A549 (cell line): ENCODE data around the gene COL16A1. TPM values are rescaled to one million over a fixed set of nuclear protein-coding genes. Genes with fewer than 3 reads are reported as not detected.

Source experiments
- ATAC-seq, 2 experiments: fragments of 200-7000 bp in 1 of 2; fragments of >200 bp in 1 of 2; cut with Nextera tagmentation in 1 of 2; cut with Tn5 transposase in 1 of 2; 3 replicates each; pipeline versions ENCODE4 v1.8.0 to v1.9.1; 2018 to 2020; ENCODE audit warnings: mild to moderate bottlenecking in 1 of 2, moderate library complexity in 1 of 2
- CTCF ChIA-PET: fragments of 300-600 bp; sonication (Branson Sonifier 250); formaldehyde crosslinking; extraction: SDS; loops from one replicate; lab custom pipeline; 2021; ENCODE audit warnings: antibody characterized with exemption, inconsistent platforms; lab: Yijun Ruan, JAX
- POLR2A ChIA-PET: fragments of 350-600 bp; formaldehyde crosslinking; extraction: SDS; loops from one replicate; lab custom pipeline; 2021; ENCODE audit warnings: antibody characterized with exemption, inconsistent platforms; lab: Yijun Ruan, JAX
- DNase-seq, 2 experiments: peaks; one replicate each; pipeline versions ENCODE4 v3.0.0 to v3.0.0-alpha.2; 2011 to 2016; ENCODE audit warnings: low read depth in 1 of 2, low spot score in 1 of 2
- FAIRE-seq: peaks from 2 replicates; lab custom pipeline; 2011; peaks lifted over from hg19 to GRCh38; lab: Jason Lieb, UNC
- H3K27ac ChIP-seq, 2 experiments: fragments of >200 bp; sonication (Bioruptor Twin); formaldehyde crosslinking; 3 replicates each; pipeline ENCODE4 v1.5.1; 2016 to 2017
- H3K4me1 ChIP-seq: fragments of >200 bp; sonication (Bioruptor Twin); formaldehyde crosslinking; 3 replicates; pipeline ENCODE4 v1.6.1; 2016
- H3K4me2 ChIP-seq: fragments of >200 bp; sonication (Bioruptor Twin); formaldehyde crosslinking; 3 replicates; pipeline ENCODE4 v1.6.1; 2016
- H3K4me3 ChIP-seq: fragments of >200 bp; sonication (Bioruptor Twin); formaldehyde crosslinking; 3 replicates; pipeline ENCODE4 v1.5.1; 2016
- H3K9me3 ChIP-seq: fragments of >200 bp; sonication (Bioruptor Twin); formaldehyde crosslinking; 3 replicates; pipeline ENCODE4 v1.6.1; 2016
- CHD2 ChIP-seq: fragments of 150-350 bp; IDR thresholded peaks from 2 replicates; pipeline ENCODE4 v1.6.1; 2014; ENCODE audit warnings: low read length; ENCODE audit not compliant: partially characterized antibody
- EHF ChIP-seq: fragments of 250-450 bp; sonication (Bioruptor Pico); IDR thresholded peaks from 2 replicates; pipeline ENCODE4 v1.5.0; 2020; ENCODE audit warnings: mild to moderate bottlenecking
- ESRRA ChIP-seq: fragments of 150-350 bp; IDR thresholded peaks from 2 replicates; pipeline ENCODE4 v1.6.1; 2014; ENCODE audit warnings: mild to moderate bottlenecking, low read length, borderline replicate concordance
- FOSL2 ChIP-seq, 2 experiments: fragments of 450-650 bp in 1 of 2; fragments of >200 bp in 1 of 2; sonication (Bioruptor Twin) in 1 of 2; formaldehyde crosslinking; IDR thresholded peaks; 2 replicates each; pipeline versions ENCODE4 v1.5.0 to v1.6.1; 2016 to 2020; ENCODE audit warnings: mild to moderate bottlenecking in 1 of 2, moderate library complexity in 1 of 2
- POLR2AphosphoS2 ChIP-seq: conservative IDR thresholded peaks from 2 replicates; pipeline ENCODE4 v1.6.1; 2012; ENCODE audit warnings: low read length, improper control_type of control experiment, inconsistent platforms
- RFX5 ChIP-seq: fragments of 450-650 bp; IDR thresholded peaks from 2 replicates; pipeline ENCODE4 v1.7.1; 2014; ENCODE audit warnings: antibody characterized with exemption, mild to moderate bottlenecking, moderate library complexity
- ZC3H11A ChIP-seq: fragments of 450-650 bp; IDR thresholded peaks from 2 replicates; pipeline ENCODE4 v1.6.1; 2014; ENCODE audit warnings: antibody characterized with exemption, mild to moderate bottlenecking
- WGBS: methylation state at CpG from one replicate; pipeline ENCODE4 v1.1.6; 2017; ENCODE audit errors: missing lambda C conversion rate; 5-methylcytosine and 5-hydroxymethylcytosine counted together
- polyA plus RNA-seq, 4 experiments: library from polyadenylated mRNA; depleted of rRNA in 3 of 4; stranded (reverse); fragments of >200 nt; fragmentation: RNase III in 1 of 4; extraction: RNeasy Plus Mini Kit Qiagen cat#74134 plus additional on column Dnase treatment in 1 of 4; gene quantifications; 2 replicates in 3 of 4; 3 replicates in 1 of 4; pipeline ENCODE4 v1.2.3, GENCODE V29; 2011 to 2017
- TF ChIP-seq, protein P1 (sequence below): fragments of >200 bp; sonication (Bioruptor Twin); formaldehyde crosslinking; IDR thresholded peaks from 3 replicates; pipeline ENCODE4 v1.6.1; 2016
- TF ChIP-seq, protein P2 (sequence below): fragments of 250-450 bp; sonication (Bioruptor Pico); IDR thresholded peaks from 2 replicates; pipeline ENCODE4 v1.5.0; 2020; ENCODE audit warnings: low read depth, mild to moderate bottlenecking, moderate library complexity
- TF ChIP-seq, protein P3 (sequence below): IDR thresholded peaks from 2 replicates; pipeline ENCODE4 v1.6.1; 2012; ENCODE audit warnings: low read depth, borderline replicate concordance
- TF ChIP-seq, protein P4 (sequence below): fragments of 450-650 bp; IDR thresholded peaks from 2 replicates; pipeline ENCODE4 v1.6.1; 2014; ENCODE audit warnings: antibody characterized with exemption
- TF ChIP-seq, protein P5 (sequence below): IDR thresholded peaks from 2 replicates; pipeline ENCODE4 v1.6.1; 2012
- TF ChIP-seq, protein P6 (sequence below): fragments of 200-600 bp; sonication (generic); IDR thresholded peaks from 2 replicates; pipeline ENCODE4 v1.6.1; 2016; ENCODE audit warnings: antibody characterized with exemption, mild to moderate bottlenecking, moderate library complexity

COL16A1 gene
- polyA plus RNA-seq, 2 of the 4 experiments (the other 2 are of a cell fraction), result 1.4 to 8.1 TPM

DNA sequence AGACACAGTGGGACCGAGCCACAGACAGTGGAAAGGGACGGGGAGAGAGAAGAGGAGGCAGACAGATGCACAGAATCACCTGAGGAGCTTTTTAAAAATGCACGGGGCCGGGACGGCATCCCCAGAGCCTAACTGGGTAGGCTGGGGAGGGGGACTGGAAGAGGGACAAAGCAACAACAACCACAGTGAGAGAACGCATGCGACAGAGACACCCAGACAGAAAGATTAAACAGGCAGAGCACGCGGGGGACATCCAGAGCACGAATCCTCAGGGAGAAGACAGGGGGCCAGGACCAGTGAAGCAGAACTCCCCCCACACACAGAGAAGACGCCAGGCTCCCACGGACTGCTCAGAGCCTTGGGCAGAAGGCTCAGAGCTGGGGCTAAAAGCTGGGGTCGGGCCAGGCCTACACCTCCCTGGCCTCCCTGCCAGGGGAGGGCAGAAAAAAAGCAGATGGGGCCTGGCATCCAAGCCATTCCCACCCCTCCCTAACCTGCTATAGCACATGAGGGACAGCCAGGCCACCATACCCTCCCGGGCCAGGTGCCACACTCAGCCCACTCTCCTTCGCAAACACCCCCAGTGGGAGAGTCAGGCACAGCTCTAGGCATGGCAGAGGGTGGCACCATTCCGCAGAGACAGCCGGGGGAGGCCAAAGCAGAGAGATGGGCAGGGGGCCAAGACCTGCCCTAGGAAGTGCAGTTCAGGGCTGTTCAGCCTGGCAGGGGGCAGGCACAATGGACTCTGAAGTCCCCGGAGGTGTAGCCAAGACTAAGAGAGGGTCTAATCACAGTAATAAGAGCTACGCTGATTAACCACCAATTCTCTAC is 29.8 kb upstream of the COL16A1 start (continued):
- TF ChIP-seq, protein P1, sequence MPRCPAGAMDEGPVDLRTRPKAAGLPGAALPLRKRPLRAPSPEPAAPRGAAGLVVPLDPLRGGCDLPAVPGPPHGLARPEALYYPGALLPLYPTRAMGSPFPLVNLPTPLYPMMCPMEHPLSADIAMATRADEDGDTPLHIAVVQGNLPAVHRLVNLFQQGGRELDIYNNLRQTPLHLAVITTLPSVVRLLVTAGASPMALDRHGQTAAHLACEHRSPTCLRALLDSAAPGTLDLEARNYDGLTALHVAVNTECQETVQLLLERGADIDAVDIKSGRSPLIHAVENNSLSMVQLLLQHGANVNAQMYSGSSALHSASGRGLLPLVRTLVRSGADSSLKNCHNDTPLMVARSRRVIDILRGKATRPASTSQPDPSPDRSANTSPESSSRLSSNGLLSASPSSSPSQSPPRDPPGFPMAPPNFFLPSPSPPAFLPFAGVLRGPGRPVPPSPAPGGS, result no peak
- TF ChIP-seq, protein P2, sequence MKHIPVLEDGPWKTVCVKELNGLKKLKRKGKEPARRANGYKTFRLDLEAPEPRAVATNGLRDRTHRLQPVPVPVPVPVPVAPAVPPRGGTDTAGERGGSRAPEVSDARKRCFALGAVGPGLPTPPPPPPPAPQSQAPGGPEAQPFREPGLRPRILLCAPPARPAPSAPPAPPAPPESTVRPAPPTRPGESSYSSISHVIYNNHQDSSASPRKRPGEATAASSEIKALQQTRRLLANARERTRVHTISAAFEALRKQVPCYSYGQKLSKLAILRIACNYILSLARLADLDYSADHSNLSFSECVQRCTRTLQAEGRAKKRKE (CRISPR knock-in tag), result no peak
- TF ChIP-seq RFX5, result no peak
- TF ChIP-seq, protein P3, sequence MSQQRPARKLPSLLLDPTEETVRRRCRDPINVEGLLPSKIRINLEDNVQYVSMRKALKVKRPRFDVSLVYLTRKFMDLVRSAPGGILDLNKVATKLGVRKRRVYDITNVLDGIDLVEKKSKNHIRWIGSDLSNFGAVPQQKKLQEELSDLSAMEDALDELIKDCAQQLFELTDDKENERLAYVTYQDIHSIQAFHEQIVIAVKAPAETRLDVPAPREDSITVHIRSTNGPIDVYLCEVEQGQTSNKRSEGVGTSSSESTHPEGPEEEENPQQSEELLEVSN, result no peak
- TF ChIP-seq POLR2AphosphoS2, result no peak
- TF ChIP-seq ESRRA, result no peak

DNA sequence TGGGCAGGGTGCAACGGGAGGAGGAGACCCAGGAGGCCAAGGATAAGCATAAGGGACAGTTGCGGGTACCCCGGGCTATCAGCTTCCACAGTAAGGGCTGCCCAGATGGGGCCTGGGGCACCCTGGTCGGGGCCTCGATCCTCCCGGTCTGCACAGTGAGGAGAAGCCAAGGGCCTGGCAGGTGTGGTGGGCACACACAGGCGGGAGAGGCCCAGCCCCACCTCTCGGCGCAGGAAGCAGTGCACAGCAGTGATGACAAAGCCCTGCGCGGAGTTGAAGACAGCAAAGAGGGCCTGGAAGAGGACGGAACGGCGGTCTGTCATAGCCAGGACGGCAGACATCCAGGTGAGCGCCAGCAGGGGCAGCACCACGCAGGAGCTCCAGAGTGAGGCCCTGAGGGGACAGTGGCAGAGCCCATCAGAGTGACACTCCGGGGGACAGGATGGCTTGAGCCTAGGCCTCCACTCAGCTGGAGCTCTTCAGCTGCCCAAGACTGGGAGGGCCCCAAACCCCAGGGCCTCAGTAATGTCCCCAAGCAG is 29.0 kb upstream of the COL16A1 start:
- POLR2A ChIA-PET, result no interaction called here
- Histone ChIP-seq H3K4me2 (no peak overlapping the region), H3K27ac (no peak overlapping the region), H3K4me1 (no peaks in the 10 kb centered on the region), H3K9me3 (no peaks in the 10 kb centered on the region), H3K4me3 (no peak overlapping the region)
- no peak for DNase-seq
- FAIRE-seq, result no peak
- TF ChIP-seq FOSL2 (IDR thresholded peaks at IDR 0.05) (no peak), FOSL2 (CRISPR knock-in tag; IDR thresholded peaks at IDR 0.05) (no peak), EHF (CRISPR knock-in tag) (no peak), ZC3H11A (no peak), CHD2 (no peak)
- TF ChIP-seq, protein P4, sequence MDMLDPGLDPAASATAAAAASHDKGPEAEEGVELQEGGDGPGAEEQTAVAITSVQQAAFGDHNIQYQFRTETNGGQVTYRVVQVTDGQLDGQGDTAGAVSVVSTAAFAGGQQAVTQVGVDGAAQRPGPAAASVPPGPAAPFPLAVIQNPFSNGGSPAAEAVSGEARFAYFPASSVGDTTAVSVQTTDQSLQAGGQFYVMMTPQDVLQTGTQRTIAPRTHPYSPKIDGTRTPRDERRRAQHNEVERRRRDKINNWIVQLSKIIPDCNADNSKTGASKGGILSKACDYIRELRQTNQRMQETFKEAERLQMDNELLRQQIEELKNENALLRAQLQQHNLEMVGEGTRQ, result no peak
- TF ChIP-seq, protein P5, sequence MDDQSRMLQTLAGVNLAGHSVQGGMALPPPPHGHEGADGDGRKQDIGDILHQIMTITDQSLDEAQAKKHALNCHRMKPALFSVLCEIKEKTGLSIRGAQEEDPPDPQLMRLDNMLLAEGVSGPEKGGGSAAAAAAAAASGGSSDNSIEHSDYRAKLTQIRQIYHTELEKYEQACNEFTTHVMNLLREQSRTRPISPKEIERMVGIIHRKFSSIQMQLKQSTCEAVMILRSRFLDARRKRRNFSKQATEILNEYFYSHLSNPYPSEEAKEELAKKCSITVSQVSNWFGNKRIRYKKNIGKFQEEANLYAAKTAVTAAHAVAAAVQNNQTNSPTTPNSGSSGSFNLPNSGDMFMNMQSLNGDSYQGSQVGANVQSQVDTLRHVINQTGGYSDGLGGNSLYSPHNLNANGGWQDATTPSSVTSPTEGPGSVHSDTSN, result no peak
- TF ChIP-seq, protein P6, sequence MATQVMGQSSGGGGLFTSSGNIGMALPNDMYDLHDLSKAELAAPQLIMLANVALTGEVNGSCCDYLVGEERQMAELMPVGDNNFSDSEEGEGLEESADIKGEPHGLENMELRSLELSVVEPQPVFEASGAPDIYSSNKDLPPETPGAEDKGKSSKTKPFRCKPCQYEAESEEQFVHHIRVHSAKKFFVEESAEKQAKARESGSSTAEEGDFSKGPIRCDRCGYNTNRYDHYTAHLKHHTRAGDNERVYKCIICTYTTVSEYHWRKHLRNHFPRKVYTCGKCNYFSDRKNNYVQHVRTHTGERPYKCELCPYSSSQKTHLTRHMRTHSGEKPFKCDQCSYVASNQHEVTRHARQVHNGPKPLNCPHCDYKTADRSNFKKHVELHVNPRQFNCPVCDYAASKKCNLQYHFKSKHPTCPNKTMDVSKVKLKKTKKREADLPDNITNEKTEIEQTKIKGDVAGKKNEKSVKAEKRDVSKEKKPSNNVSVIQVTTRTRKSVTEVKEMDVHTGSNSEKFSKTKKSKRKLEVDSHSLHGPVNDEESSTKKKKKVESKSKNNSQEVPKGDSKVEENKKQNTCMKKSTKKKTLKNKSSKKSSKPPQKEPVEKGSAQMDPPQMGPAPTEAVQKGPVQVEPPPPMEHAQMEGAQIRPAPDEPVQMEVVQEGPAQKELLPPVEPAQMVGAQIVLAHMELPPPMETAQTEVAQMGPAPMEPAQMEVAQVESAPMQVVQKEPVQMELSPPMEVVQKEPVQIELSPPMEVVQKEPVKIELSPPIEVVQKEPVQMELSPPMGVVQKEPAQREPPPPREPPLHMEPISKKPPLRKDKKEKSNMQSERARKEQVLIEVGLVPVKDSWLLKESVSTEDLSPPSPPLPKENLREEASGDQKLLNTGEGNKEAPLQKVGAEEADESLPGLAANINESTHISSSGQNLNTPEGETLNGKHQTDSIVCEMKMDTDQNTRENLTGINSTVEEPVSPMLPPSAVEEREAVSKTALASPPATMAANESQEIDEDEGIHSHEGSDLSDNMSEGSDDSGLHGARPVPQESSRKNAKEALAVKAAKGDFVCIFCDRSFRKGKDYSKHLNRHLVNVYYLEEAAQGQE, result no peak
- CTCF ChIA-PET, result interaction anchor here (0.9 to 4.3 kb wide), 3 partner anchors 17 to 68 kb away, joined by 3 to 13 read pairs (median 11); no protein-coding TSS in a partner anchor
- no peak for ATAC-seq
- 95% methylated on average over 9 of the region's 18 CpGs for WGBS
